ENCODE data around the gene PTF1A. TPM values are rescaled to one million over a fixed set of nuclear protein-coding genes. Genes with fewer than 3 reads are reported as not detected.

Gene PTF1A
- total RNA-seq = 1 to 10 TPM in 1 of 5 donors, under 1 TPM in 1, not detected in 3; 0.55 to 1.3 TPM
- 1 to 10 TPM in 1 of 3 donors, under 1 TPM in 1, not detected in 1; 0.35 to 3.4 TPM for polyA plus RNA-seq
- long read RNA-seq, donor 1 = 0 reads
- long read RNA-seq, donor 2 = 0 reads
- long read RNA-seq, donor 3 = 0 reads
- long read RNA-seq, donor 4 = 0 reads
- long read RNA-seq, donor 5 = 0 reads
- long read RNA-seq, donor 6, partial matches to known transcripts = 0 of 2 reads
- long read RNA-seq, donor 6, other reads (novel, unspliced or antisense) = 0 of 2 reads
- long read RNA-seq, donor 7 = 0 reads
- long read RNA-seq, donor 8, partial matches to known transcripts = 0 of 1 reads
- long read RNA-seq, donor 8, other reads (novel, unspliced or antisense) = 0 of 1 reads
- long read RNA-seq, donor 9 = 0 reads
- long read RNA-seq, donor 10 = 0 reads

GRCh38 chr10:23191764-23192711 is at the start of gene PTF1A:
PTF1A (plus strand) TSS chr10:23192312; CDS start chr10:23192531, 219 bp downstream.
- Histone ChIP-seq H3K4me3 (peak within 1 kb of the TSS; percentile 3 to 23 (median 18)), H3K27ac (no peak within 1 kb of the TSS), H3K4me1 (peaks cover 11 to 33% (median 20%) of the 10 kb centered on the region in 4 donors), H3K36me3 (no peaks in the 10 kb centered on the region), H3K9me3 (peaks cover 0 to 8% (median 0%) of the 10 kb centered on the region in 4 donors), H3K27me3 (peaks cover 27 to 100% (median 72%) of the 10 kb centered on the region in 3 donors)
- 2 to 8% (median 3%) methylated on average over 40 to 107 of the region's 107 CpGs for WGBS, 5 donors
- DNase-seq = peak in 1 of 2 donors; percentile 67
- TF ChIP-seq POLR2A (IDR thresholded peaks at IDR 0.05) (no peak), POLR2AphosphoS5 (IDR thresholded peaks at IDR 0.05) (no peak), EP300 (IDR thresholded peaks at IDR 0.05) (no peak), CTCF (IDR thresholded peaks at IDR 0.05) (no peak)
- intact Hi-C loops (cut with DNase I; ENCODE audit: low total_unique reads) = no loop called here

GRCh38 chr10:23146258-23146657 is 45.9 kb upstream of the PTF1A start:
- no peak overlapping the region for H3K27ac ChIP-seq
- WGBS, 5 donors = 62 to 77% (median 70%) methylated on average over 9 of the region's 9 CpGs
- no peak for DNase-seq
- TF ChIP-seq POLR2AphosphoS5 (IDR thresholded peaks at IDR 0.05) = no peak
- no peak for TF ChIP-seq CTCF (IDR thresholded peaks at IDR 0.05)
- no peak for TF ChIP-seq POLR2A (IDR thresholded peaks at IDR 0.05)
- no peak for TF ChIP-seq EP300 (IDR thresholded peaks at IDR 0.05)
- no peaks in the 10 kb centered on the region for H3K9me3 ChIP-seq
- H3K36me3 ChIP-seq = no peaks in the 10 kb centered on the region
- intact Hi-C loops (cut with DNase I; ENCODE audit: low total_unique reads) = no loop called here
- no peak overlapping the region for H3K4me3 ChIP-seq
- no peaks in the 10 kb centered on the region for H3K4me1 ChIP-seq
- H3K27me3 ChIP-seq = peaks cover 0 to 6% (median 0%) of the 10 kb centered on the region in 3 donors

GRCh38 chr10:23147035-23147434 is 45.1 kb upstream of the PTF1A start:
- no peaks in the 10 kb centered on the region for H3K36me3 ChIP-seq
- 81 to 91% (median 85%) methylated on average over 2 to 6 of the region's 6 CpGs for WGBS, 5 donors
- no peak for DNase-seq
- H3K27me3 ChIP-seq = peaks cover 0 to 6% (median 0%) of the 10 kb centered on the region in 3 donors
- no peaks in the 10 kb centered on the region for H3K4me1 ChIP-seq
- H3K9me3 ChIP-seq = no peaks in the 10 kb centered on the region
- no peak for TF ChIP-seq EP300 (IDR thresholded peaks at IDR 0.05)
- TF ChIP-seq POLR2A (IDR thresholded peaks at IDR 0.05) = no peak
- no peak for TF ChIP-seq CTCF (IDR thresholded peaks at IDR 0.05)
- TF ChIP-seq POLR2AphosphoS5 (IDR thresholded peaks at IDR 0.05) = no peak
- H3K27ac ChIP-seq = no peak overlapping the region
- intact Hi-C loops (cut with DNase I; ENCODE audit: low total_unique reads) = no loop called here
- H3K4me3 ChIP-seq = no peak overlapping the region

- Histone ChIP-seq H3K36me3 (no peaks in the 10 kb centered on the region), H3K4me1 (no peaks in the 10 kb centered on the region), H3K4me3 (no peak overlapping the region), H3K27me3 (peaks cover 0 to 6% (median 0%) of the 10 kb centered on the region in 3 donors), H3K27ac (no peak overlapping the region), H3K9me3 (no peaks in the 10 kb centered on the region)
- 87 to 95% (median 94%) methylated on average over 19 of the region's 19 CpGs for WGBS, 5 donors
- TF ChIP-seq POLR2AphosphoS5 (IDR thresholded peaks at IDR 0.05) (no peak), POLR2A (IDR thresholded peaks at IDR 0.05) (no peak), CTCF (IDR thresholded peaks at IDR 0.05) (no peak), EP300 (IDR thresholded peaks at IDR 0.05) (no peak)
- intact Hi-C loops (cut with DNase I; ENCODE audit: low total_unique reads) = no loop called here
- no peak for DNase-seq
Measured at GRCh38 chr10:23148214-23148613, 43.9 kb upstream of the PTF1A start.
